Peyer's patch (tissue), 4 donors: Measurements from ENCODE around the gene KRI1. TPM values are rescaled to one million over a fixed set of nuclear protein-coding genes. Genes with fewer than 3 reads are reported as not detected.

Experiments used
- DNase-seq, 3 donors: peaks; one replicate each; pipeline ENCODE4 v3.0.0-alpha.2; 2017 to 2019
- H3K27ac ChIP-seq, 4 donors: fragments of 200-600 bp; sonication (generic); one replicate each; pipeline ENCODE4 v1.5.1; 2016 to 2019
- H3K27me3 ChIP-seq, 2 donors: fragments of 200-600 bp; sonication (generic); one replicate each; pipeline ENCODE4 v1.5.1; 2019
- H3K36me3 ChIP-seq, 3 donors: fragments of 200-600 bp; sonication (generic); one replicate each; pipeline ENCODE4 v1.5.1; 2016 to 2019
- H3K4me1 ChIP-seq, 4 donors: fragments of 200-600 bp; sonication (generic); one replicate each; pipeline ENCODE4 v1.5.1; 2016 to 2019
- H3K4me3 ChIP-seq, 4 donors: fragments of 200-600 bp; sonication (generic); 1 replicate in 3 of 4; 2 replicates in 1 of 4; pipeline ENCODE4 v1.5.1; 2016 to 2019; ENCODE audit warnings: mild to moderate bottlenecking in 1 of 4
- H3K9me3 ChIP-seq, 4 donors: fragments of 200-600 bp; sonication (generic); one replicate each; pipeline ENCODE4 v1.5.1; 2016 to 2019; ENCODE audit warnings: mild to moderate bottlenecking in 1 of 4
- POLR2A ChIP-seq, 2 donors: fragments of 450-650 bp; IDR thresholded peaks; one replicate each; pipeline ENCODE4 v1.5.1; 2017; ENCODE audit warnings: antibody characterized with exemption in 2 of 2, mild to moderate bottlenecking in 2 of 2, moderate library complexity in 2 of 2
- total RNA-seq, 4 donors: library from RNA; depleted of rRNA; stranded (reverse); fragments of >200 nt; gene quantifications; one replicate each; pipeline ENCODE4 v1.1.0, GENCODE V29; 2016
- TF ChIP-seq, protein P1 (sequence below), 6 experiments: fragments of 450-650 bp in 4 of 6; fragments of 200-600 bp in 2 of 6; sonication (generic) in 1 of 6; IDR thresholded peaks; one replicate each; pipeline ENCODE4 v1.5.1; 2017 to 2019; ENCODE audit warnings: antibody characterized with exemption in 6 of 6, mild to moderate bottlenecking in 3 of 6, moderate library complexity in 1 of 6

The KRI1 gene
- total RNA-seq, 4 donors from 2014 or later: 16.3 to 97.4 (median 20.0) TPM

DNA sequence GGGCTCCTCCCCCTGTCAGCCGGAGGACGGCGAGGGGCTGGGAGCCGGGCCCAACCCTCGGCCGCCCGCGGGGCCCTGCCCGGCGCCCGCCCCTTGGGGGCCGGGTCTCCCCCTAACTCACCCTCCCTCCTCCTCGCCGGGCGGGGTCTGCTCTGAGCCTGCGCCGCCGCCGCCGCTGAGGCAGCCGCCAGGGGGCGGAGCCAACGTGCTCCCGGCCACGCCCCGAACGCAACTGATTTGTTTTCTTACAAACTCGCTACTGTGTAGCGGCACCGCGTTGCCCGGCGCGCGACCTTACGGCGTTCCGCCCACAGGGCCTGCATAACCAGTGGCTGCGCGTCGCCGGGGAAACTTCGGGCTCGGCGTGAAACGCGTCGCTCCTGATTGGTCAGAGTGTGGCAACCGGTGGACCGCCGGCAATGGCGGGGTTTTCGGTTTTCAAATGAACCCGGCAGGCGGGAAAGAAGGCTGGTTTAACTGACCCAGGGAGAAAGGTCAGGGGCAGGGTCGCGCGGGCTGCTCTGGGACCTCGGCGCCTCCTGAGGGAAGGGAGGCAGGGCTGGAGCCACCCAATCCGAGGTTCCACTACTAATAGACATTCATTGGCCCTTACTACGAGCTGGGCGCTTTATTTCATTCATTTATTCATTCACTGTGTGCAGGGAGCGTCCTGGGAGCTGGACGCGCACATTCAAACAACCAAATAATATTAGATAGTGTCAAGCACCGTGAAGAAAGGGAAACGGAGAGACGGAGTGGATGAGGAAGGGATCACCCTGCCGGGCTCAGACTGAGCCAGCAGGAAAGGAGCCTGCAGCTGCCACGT lies 3.2 kb upstream of the KRI1 start, which contains the start of gene CDKN2D:
Gene CDKN2D (minus strand): TSS at position 154 of the 826 bp plus-strand sequence. CDS start 326 bp downstream, outside the sequence.
- TF ChIP-seq, protein P1, sequence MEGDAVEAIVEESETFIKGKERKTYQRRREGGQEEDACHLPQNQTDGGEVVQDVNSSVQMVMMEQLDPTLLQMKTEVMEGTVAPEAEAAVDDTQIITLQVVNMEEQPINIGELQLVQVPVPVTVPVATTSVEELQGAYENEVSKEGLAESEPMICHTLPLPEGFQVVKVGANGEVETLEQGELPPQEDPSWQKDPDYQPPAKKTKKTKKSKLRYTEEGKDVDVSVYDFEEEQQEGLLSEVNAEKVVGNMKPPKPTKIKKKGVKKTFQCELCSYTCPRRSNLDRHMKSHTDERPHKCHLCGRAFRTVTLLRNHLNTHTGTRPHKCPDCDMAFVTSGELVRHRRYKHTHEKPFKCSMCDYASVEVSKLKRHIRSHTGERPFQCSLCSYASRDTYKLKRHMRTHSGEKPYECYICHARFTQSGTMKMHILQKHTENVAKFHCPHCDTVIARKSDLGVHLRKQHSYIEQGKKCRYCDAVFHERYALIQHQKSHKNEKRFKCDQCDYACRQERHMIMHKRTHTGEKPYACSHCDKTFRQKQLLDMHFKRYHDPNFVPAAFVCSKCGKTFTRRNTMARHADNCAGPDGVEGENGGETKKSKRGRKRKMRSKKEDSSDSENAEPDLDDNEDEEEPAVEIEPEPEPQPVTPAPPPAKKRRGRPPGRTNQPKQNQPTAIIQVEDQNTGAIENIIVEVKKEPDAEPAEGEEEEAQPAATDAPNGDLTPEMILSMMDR (IDR thresholded peaks at IDR 0.05): peak; percentile 52 to 85 (median 76)
- peak; percentile 65 to 76 for TF ChIP-seq POLR2A (IDR thresholded peaks at IDR 0.05)
- peak within 1 kb of the TSS; percentile 81 to 97 (median 90) for H3K27ac ChIP-seq
- H3K36me3 ChIP-seq: no peaks in the 10 kb centered on the region
- H3K4me3 ChIP-seq: peak within 1 kb of the TSS; percentile 76 to 97 (median 83)
- no peaks in the 10 kb centered on the region for H3K9me3 ChIP-seq
- H3K4me1 ChIP-seq: peaks cover 0 to 39% (median 29%) of the 10 kb centered on the region in 4 donors
- H3K27me3 ChIP-seq: no peaks in the 10 kb centered on the region
- peak; percentile 99 to 100 (median 99) for DNase-seq

DNA sequence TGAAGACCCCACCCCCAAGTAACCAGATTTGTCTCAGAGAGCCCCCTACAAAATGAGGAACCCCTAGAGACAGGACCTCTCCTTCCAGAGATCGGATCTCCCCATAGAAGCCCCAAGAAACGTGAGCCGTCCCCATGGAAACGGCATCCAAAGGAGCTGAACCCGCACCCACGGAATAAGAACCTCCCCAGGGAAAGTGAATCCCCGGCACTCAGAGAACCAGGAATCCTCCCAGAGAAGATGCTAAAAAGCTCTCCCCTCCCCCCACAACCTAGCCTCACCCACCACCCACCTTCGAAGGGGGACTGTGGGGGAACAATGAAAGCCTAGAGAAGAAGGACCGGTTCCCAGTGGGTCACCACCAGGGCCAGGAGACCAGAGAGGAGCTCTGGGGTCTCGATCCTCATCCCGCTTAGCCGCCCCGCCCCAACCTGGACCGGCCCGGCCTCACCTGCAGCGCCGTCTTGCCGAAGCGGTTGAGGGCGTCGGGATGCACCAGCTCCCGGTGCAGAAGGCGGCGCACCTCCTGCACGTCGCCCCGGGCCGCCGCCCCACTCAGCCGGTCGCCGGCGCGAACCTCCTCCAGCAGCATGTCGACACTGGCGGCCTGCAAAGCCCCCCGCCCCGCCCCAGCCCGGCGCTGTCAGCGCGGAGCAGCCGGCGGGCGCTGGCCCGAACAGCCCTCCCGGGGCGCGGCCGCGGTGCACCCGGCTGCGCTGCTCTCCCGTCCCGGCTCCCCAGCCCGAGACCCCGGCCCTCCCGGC lies 2.4 kb upstream of the KRI1 start:
- Histone ChIP-seq H3K4me1 (peaks cover 0 to 39% (median 29%) of the 10 kb centered on the region in 4 donors), H3K4me3 (peak overlapping the region; percentile 76 to 97 (median 83)), H3K27me3 (no peaks in the 10 kb centered on the region), H3K9me3 (no peaks in the 10 kb centered on the region), H3K36me3 (no peaks in the 10 kb centered on the region), H3K27ac (peak overlapping the region; percentile 81 to 97 (median 90))
- no peak for TF ChIP-seq POLR2A (IDR thresholded peaks at IDR 0.05)
- TF ChIP-seq, protein P1 (IDR thresholded peaks at IDR 0.05): no peak
- peak in 2 of 3 donors; percentile 45 to 73 for DNase-seq

DNA sequence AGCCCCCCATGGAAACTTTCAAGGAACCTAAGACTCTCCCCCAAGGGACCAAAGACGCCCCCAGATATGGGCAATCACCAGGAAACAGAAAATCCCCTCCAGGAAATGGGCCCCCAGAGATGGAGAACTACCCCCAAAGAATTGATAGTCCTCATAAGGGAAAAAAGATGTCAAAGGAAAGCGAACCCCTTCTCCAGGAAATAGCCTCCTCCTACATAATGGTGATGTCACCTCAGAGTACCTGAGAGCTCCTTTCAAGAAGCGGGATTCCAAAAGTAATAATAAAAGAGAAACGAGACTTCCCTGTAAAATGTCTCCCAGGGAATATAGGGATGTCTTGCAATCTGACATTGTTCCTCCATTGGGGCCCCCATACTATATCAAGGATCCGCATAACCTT lies 1.8 kb upstream of the KRI1 start:
- peak overlapping the region; percentile 76 to 97 (median 83) for H3K4me3 ChIP-seq
- peak overlapping the region; percentile 81 to 97 (median 90) for H3K27ac ChIP-seq
- no peak for DNase-seq
- H3K27me3 ChIP-seq: no peaks in the 10 kb centered on the region
- peaks cover 0 to 39% (median 29%) of the 10 kb centered on the region in 4 donors for H3K4me1 ChIP-seq
- peaks cover 0 to 4% (median 0%) of the 10 kb centered on the region in 3 donors for H3K36me3 ChIP-seq
- no peaks in the 10 kb centered on the region for H3K9me3 ChIP-seq
- TF ChIP-seq POLR2A (IDR thresholded peaks at IDR 0.05): no peak
- TF ChIP-seq, protein P1 (IDR thresholded peaks at IDR 0.05): no peak

DNA sequence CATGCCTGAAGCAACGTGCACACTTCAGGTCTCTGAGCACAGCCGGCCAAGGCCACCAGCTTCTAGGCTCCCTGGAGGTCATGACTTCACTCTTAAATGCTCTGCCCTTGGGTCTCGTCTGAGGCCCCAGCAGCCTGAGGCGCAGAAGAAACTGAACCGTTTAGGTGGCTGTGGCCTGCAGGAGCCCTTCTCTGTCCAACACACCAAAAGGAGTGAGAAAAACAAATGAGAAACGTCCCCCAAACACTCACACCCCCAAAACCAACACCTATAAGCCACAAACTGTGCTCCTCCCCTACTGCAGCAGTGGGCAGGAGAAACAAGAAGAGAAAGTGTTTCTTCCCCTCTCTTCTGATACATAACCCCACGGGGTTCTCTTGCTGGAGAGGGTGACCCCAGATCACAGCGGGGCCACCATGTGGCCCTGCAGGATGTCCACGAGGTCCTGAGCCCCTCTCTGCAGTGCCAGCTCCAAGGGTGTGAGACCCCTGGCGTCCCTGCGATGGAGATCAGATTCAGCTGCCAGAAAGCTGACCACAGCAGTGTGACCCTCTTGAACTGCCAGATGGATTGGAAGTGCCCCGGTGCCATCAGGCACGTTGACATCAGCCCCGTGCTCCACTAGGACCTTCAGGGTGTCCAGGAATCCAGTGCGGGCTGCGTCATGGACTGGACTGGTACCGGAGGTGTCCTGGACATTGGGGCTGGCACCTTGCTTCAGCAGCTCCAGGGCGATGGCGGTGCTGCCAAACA lies 1.0 kb upstream of the KRI1 start:
- peak overlapping the region in 3 of 4 donors; percentile 66 to 81 (median 77) for H3K4me3 ChIP-seq
- H3K27me3 ChIP-seq: no peaks in the 10 kb centered on the region
- peak in 2 of 3 donors; percentile 73 for DNase-seq
- no peak for TF ChIP-seq POLR2A (IDR thresholded peaks at IDR 0.05)
- TF ChIP-seq, protein P1 (IDR thresholded peaks at IDR 0.05): no peak
- no peaks in the 10 kb centered on the region for H3K9me3 ChIP-seq
- peaks cover 0 to 8% (median 0%) of the 10 kb centered on the region in 3 donors for H3K36me3 ChIP-seq
- H3K27ac ChIP-seq: peak overlapping the region; percentile 81 to 94 (median 88)
- peaks cover 0 to 39% (median 29%) of the 10 kb centered on the region in 4 donors for H3K4me1 ChIP-seq

DNA sequence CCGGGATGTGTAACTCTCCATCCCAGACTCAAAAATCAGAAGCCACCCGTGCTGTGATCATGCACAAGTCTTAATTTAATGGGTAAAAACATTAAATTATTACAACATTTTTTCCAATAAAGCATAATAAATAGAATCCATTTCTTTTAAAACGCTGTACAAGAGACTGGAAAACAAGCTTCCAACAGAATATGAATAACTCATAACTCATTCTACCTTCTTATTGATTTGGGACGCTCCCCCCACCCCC lies 523 bp upstream of the KRI1 start:
- Histone ChIP-seq H3K36me3 (peaks cover 0 to 11% (median 0%) of the 10 kb centered on the region in 3 donors), H3K4me1 (peaks cover 0 to 39% (median 29%) of the 10 kb centered on the region in 4 donors), H3K9me3 (no peaks in the 10 kb centered on the region), H3K4me3 (peak overlapping the region; percentile 66 to 81 (median 76)), H3K27me3 (no peaks in the 10 kb centered on the region), H3K27ac (peak overlapping the region; percentile 81 to 94 (median 88))
- no peak for DNase-seq
- TF ChIP-seq POLR2A (IDR thresholded peaks at IDR 0.05): no peak
- TF ChIP-seq, protein P1 (IDR thresholded peaks at IDR 0.05): no peak
